ENCODE data around the gene GGPS1.

GGPS1 gene

DNA sequence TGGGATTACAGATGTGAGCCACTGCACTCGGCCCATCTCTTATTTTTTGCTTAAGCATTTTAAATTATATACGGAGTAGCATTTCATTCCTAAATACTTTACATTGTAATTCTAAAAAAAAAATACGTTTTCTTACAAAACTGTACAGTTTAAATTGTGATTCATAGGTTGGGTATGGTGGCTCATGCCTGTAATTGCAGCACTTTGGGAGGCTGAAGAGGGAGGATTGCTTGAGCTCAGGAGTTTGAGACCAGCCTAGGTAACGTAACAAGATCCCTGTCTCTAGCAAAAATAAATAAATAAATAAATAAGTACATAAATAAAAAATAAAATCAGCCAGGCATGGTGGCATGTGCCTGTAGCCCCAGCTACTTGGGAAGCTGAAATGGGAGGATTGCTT lies 63.5 kb downstream of the GGPS1 start:
- no peaks in the 10 kb centered on the region for H3K4me1 ChIP-seq (ENCODE audit: insufficient read depth, low read length)
- no peaks in the 10 kb centered on the region; the same call in 1 of the 2 replicates for H4K20me1 ChIP-seq (ENCODE audit: insufficient read depth, low read length)
- H3K27me3 ChIP-seq (ENCODE audit: insufficient read depth, low read length, poor library complexity), result no peaks in the 10 kb centered on the region
- no peak for ATAC-seq (ENCODE audit: insufficient read depth, low read depth)
- no peak for DNase-seq
- H3K27ac ChIP-seq (ENCODE audit: low read length), result no peak overlapping the region
- peaks cover 56% of the 10 kb centered on the region for H3K79me2 ChIP-seq (ENCODE audit: insufficient read depth, low read length)
- no peak for TF ChIP-seq EZH2 (IDR thresholded peaks at IDR 0.05; ENCODE audit: borderline replicate concordance, low read depth, low read length, severe bottlenecking)
- TF ChIP-seq, protein P1, sequence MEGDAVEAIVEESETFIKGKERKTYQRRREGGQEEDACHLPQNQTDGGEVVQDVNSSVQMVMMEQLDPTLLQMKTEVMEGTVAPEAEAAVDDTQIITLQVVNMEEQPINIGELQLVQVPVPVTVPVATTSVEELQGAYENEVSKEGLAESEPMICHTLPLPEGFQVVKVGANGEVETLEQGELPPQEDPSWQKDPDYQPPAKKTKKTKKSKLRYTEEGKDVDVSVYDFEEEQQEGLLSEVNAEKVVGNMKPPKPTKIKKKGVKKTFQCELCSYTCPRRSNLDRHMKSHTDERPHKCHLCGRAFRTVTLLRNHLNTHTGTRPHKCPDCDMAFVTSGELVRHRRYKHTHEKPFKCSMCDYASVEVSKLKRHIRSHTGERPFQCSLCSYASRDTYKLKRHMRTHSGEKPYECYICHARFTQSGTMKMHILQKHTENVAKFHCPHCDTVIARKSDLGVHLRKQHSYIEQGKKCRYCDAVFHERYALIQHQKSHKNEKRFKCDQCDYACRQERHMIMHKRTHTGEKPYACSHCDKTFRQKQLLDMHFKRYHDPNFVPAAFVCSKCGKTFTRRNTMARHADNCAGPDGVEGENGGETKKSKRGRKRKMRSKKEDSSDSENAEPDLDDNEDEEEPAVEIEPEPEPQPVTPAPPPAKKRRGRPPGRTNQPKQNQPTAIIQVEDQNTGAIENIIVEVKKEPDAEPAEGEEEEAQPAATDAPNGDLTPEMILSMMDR (IDR thresholded peaks at IDR 0.05; ENCODE audit: borderline replicate concordance, extremely low read depth, low read length, poor library complexity, severe bottlenecking), result no peak
- H3K4me3 ChIP-seq (ENCODE audit: low read depth in 1 of 2, low read length in 2 of 2), result no peak overlapping the region
- H2AFZ ChIP-seq (ENCODE audit: low read depth, low read length), result no peak overlapping the region
- H3K36me3 ChIP-seq (ENCODE audit: insufficient read depth, low read length), result no peaks in the 10 kb centered on the region; the same call in 1 of the 2 replicates
- H3K9ac ChIP-seq (ENCODE audit: low read depth, low read length), result no peak overlapping the region
- no peak overlapping the region for H3K4me2 ChIP-seq (ENCODE audit: insufficient read depth, low read length)
- H3K9me3 ChIP-seq (ENCODE audit: insufficient read depth, low read length, severe bottlenecking), result peaks cover 7% of the 10 kb centered on the region
